Right ventricle myocardium superior (tissue), 1 donor: Measurements from ENCODE around the gene IL22RA2. TPM values are rescaled to one million over a fixed set of nuclear protein-coding genes. Genes with fewer than 3 reads are reported as not detected.

Source experiments
- ATAC-seq: fragments of 200-7000 bp; cut with Tn5 transposase; one replicate; pipeline ENCODE4 v1.9.1; 2020; ENCODE audit warnings: mild to moderate bottlenecking; ENCODE audit not compliant: poor library complexity
- DNase-seq: peaks from one replicate; pipeline ENCODE4 v3.0.0-alpha.2; 2020
- intact Hi-C: fragments of 100-400 bp; cut with DNase I; formaldehyde crosslinking; loops from one replicate; pipeline ENCODE4 v1.11.2; 2022
- total RNA-seq: library from RNA; stranded (reverse); fragmentation: NEBNext Ultra II Directional; extraction: Animal tissue kit (Norgen Biotek cat#: 25700); gene quantifications from one replicate; pipeline ENCODE4 v1.2.1, GENCODE V29; 2021
- donor health status: DM: no; HTN: yes; CAD: no; lungs with severe emphysema.

IL22RA2 gene
- total RNA-seq, 1 donor from 2014 or later = not detected

DNA sequence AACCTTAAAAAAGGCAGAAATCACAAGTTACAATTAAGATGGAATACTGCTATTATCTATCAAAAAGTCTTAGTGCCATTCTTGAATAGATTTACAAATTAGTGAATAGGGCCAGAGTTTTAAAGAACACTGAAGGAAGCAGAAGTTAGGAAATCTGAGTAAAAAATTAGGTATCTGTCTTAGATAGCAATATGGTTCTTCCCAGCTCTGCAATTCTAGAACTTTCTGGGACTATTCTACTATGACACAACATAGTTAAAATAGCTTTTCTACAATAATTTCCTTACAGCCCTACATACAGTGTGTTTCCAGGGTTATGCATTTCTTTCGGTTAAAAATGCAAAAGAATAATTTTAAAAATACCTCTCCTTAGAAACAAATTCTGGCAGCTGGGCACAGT, 27.6 kb upstream of the IL22RA2 start:
- DNase-seq (no peak), ATAC-seq (no peak)
- intact Hi-C loops = no loop called here

DNA sequence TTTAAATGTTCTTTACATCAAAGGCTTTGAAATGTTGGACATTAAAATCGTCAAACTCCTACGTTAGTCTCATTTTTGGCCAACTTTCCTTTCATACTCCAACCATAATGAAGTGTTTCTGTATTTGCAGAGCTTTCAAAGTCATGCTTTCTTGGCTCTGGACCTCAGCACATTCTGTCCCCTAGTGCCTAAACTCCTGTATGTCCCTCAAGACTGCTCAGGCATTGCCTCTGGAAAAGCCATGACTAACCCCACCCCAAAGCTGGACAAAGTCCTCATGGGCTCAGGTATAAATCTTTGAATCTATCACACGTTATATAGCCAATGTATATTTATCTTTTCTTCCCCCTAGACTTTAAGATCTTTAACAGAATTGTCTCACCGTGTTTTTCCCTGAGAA, 26.8 kb upstream of the IL22RA2 start:
- ATAC-seq (peak; percentile 30), DNase-seq (no peak)
- intact Hi-C loops = no loop called here

GRCh38 chr6:137197684-137198645, 24.5 kb upstream of the IL22RA2 start:
- intact Hi-C loops = no loop called here
- ATAC-seq (no peak), DNase-seq (no peak)

GRCh38 chr6:137193256-137194070, 20.0 kb upstream of the IL22RA2 start:
- no peak for DNase-seq
- intact Hi-C loops = loop anchor here (5.0 kb wide), 1 partner anchor 96 kb away; no protein-coding TSS in a partner anchor
- no peak for ATAC-seq

GRCh38 chr6:137192821-137193220, 19.4 kb upstream of the IL22RA2 start:
- ATAC-seq = no peak
- intact Hi-C loops = loop anchor here (5.0 kb wide), 1 partner anchor 96 kb away; no protein-coding TSS in a partner anchor

DNA sequence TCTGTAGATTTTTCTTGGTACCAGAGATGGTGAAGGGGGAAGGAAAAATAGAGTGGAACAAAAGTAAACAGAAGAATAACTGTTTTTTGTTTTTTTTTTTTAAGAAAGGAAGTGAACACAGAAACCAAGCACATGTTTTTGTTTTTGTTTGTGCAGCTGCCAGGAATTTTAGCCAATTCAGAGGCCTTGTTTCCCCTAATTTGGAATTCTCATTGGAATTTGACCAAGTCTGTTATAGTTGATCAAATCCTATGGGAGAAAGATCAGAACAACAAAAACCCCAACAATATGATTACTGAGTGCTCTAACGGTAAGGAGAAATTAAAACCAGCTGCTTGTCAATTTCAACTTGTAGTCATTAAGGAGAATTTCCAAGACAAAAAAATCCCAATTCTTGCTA, 18.2 kb upstream of the IL22RA2 start:
- intact Hi-C loops = loop anchor here (5.0 kb wide), 1 partner anchor 94 kb away; no protein-coding TSS in a partner anchor
- ATAC-seq = peak; percentile 50
- no peak for DNase-seq

More at GRCh38 chr6:137192821-137193220, 19.4 kb upstream of the IL22RA2 start:
- no peak for DNase-seq

- DNase-seq (no peak), ATAC-seq (peak; percentile 22)
- intact Hi-C loops = loop anchor here (5.0 kb wide), 1 partner anchor 94 kb away; no protein-coding TSS in a partner anchor
These were observed 17.8 kb upstream of the IL22RA2 start for GRCh38 chr6:137191236-137191635.

GRCh38 chr6:137190583-137191094, 17.2 kb upstream of the IL22RA2 start:
- DNase-seq (no peak), ATAC-seq (no peak)
- intact Hi-C loops = loop anchor here (5.0 kb wide), 1 partner anchor 93 kb away; no protein-coding TSS in a partner anchor

GRCh38 chr6:137188855-137189254, 15.4 kb upstream of the IL22RA2 start:
- intact Hi-C loops = no loop called here
- no peak for ATAC-seq
- DNase-seq = no peak

DNA sequence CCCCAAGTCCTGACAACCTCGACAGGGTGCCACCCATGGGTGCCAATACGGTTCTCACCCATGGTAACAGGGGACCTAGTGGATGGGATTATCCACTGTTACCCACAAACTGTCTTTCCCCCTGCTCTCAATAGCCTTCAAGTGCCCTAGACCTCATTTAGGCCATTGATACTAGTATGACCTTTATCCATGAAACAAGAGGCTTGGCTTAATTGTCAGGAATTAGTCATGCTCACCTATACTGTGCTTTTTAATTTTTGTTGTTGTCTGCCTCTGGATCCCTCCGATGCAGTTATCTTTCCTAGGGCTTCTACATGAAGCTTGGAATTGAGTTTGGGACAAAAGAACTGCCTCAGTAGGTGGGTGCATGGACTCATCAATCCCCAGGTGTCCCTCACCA, 11.8 kb upstream of the IL22RA2 start:
- DNase-seq = no peak
- intact Hi-C loops = no loop called here
- ATAC-seq = no peak

GRCh38 chr6:137182654-137183073, 9.2 kb upstream of the IL22RA2 start:
- intact Hi-C loops = no loop called here
- ATAC-seq (no peak), DNase-seq (no peak)

- no peak for ATAC-seq
- DNase-seq = no peak
- intact Hi-C loops = no loop called here
These were observed 8.6 kb upstream of the IL22RA2 start for GRCh38 chr6:137181891-137182653.

DNA sequence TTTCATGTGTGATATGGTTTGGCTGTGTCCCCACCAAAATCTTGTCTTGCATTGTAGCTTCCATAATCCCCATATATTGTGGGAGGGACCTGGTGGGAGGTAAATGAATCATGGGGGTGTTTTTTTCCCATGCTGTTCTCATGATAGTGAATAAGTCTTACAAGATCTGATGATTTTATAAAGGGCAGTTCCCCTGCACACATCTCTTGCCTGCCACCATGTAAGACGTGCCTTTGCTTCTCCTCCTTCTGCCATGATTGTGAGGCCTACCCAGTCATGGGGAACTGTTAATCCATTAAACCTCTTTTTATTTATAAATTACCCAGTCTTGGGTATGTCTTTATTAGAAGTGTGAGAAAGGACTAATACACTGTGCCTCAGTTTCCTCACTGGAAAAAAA, 4.2 kb upstream of the IL22RA2 start:
- DNase-seq (no peak), ATAC-seq (no peak)
- intact Hi-C loops = no loop called here

GRCh38 chr6:137176729-137177128, 3.3 kb upstream of the IL22RA2 start:
- ATAC-seq = no peak
- intact Hi-C loops = no loop called here
- DNase-seq = no peak

DNA sequence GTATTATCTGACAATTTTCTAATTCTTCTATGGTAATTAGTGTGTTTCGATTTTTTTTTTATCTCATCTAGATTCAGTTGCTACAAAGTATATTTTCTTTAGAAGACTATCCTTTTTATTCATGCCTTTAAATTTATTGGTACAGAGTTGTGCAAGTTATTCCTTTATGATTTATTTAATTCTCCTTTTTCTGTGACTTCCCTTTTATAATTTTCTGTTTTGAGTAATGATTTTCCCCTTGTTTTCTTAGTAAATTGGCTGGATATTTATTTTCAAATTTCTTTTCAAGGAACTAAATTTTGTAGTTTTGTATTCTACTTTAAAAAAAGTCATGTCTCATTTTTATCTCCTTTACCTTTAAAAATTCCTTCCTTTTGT, 2.4 kb upstream of the IL22RA2 start:
- DNase-seq (no peak), ATAC-seq (no peak)
- intact Hi-C loops = no loop called here

DNA sequence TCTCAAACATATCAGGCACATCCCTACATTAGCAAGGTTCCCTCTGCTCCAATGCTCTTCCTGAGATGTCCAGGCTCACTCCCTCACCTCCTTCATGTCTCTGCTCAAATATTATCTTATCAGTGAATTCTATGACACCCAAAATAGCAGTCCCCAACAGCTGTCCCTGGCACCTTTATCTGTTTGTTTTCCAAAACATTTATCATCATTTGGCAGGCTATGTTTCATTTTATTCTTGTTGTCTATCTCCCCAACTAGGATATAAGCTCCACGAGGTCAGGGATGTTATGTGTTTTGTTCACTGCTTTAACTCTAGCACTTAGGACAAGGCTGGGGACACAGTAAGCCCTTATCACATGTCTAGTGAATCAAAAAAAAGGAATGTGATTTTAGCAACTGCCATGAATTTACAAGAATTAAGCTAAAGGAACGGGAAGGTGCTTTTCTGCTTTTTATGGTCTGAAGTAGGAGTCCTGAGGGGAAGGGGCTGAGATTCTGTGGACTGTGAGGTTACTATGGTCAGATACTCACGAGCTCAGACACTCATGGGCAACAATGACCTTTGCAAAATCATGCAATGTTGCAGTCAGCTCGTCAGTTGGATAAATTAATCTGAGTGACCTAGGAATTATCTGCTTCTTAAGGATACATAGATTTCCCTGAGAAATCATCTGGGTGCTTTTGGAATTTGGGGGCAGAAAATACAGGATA, 1.9 kb upstream of the IL22RA2 start:
- ATAC-seq = peak; percentile 87
- intact Hi-C loops = no loop called here
- DNase-seq = no peak

- DNase-seq = no peak
- intact Hi-C loops = no loop called here
- no peak for ATAC-seq
These were observed 561 bp downstream of the IL22RA2 start for GRCh38 chr6:137172734-137173431.
